Skeletal muscle satellite cell (primary cell): ENCODE data around the gene OGFOD1. TPM values are rescaled to one million over a fixed set of nuclear protein-coding genes. Genes with fewer than 3 reads are reported as not detected.

Experiments used
- H3K27me3 ChIP-seq: 2 replicates; pipeline ENCODE4 v1.7.0; 2013; ENCODE audit warnings: low read length; ENCODE audit not compliant: control insufficient read depth, insufficient read depth
- H3K36me3 ChIP-seq: 2 replicates; pipeline ENCODE4 v1.7.0; 2013; ENCODE audit warnings: mild to moderate bottlenecking, control low read depth, low read length; ENCODE audit not compliant: insufficient read depth
- H3K4me1 ChIP-seq: 2 replicates; pipeline ENCODE4 v1.7.0; 2013; ENCODE audit warnings: low read length; ENCODE audit not compliant: control insufficient read depth, insufficient read depth
- H3K4me2 ChIP-seq: 2 replicates; pipeline ENCODE4 v1.7.0; 2013; ENCODE audit warnings: mild to moderate bottlenecking, low read length
- H3K4me3 ChIP-seq: 2 replicates; pipeline ENCODE4 v1.7.0; 2013; ENCODE audit warnings: low read length
- H3K9ac ChIP-seq: 2 replicates; pipeline ENCODE4 v1.7.0; 2013; ENCODE audit warnings: mild to moderate bottlenecking, low read depth, low read length, moderate library complexity
- H3K9me3 ChIP-seq: replicated peaks from 2 replicates; pipeline ENCODE4 v1.7.0; 2013; ENCODE audit warnings: mild to moderate bottlenecking, control low read depth, low read length
- total RNA-seq: library from RNA; depleted of rRNA; stranded (reverse); fragments of >200 nt; gene quantifications from 2 replicates; pipeline ENCODE4 v1.2.3, GENCODE V29; 2012; rRNA removed

The OGFOD1 gene
- total RNA-seq, result 76.6 and 77.8 TPM in 2 replicates

GRCh38 chr16:56450986-56451752 is at the start of gene OGFOD1, which contains the start of gene NUDT21:
Gene OGFOD1 (plus strand): TSS chr16:56451554. CDS start chr16:56451613, 59 bp downstream.
Gene NUDT21 (minus strand): TSS chr16:56451332. CDS start chr16:56451202, 130 bp downstream.
- peak within 1 kb of the TSS; percentile 93 for H3K9ac ChIP-seq
- H3K27me3 ChIP-seq, result no peaks in the 10 kb centered on the region
- peak within 1 kb of the TSS; percentile 85 for H3K4me2 ChIP-seq
- H3K36me3 ChIP-seq, result peaks cover 27% of the 10 kb centered on the region
- peaks cover 31% of the 10 kb centered on the region for H3K4me1 ChIP-seq
- no peaks in the 10 kb centered on the region for H3K9me3 ChIP-seq
- H3K4me3 ChIP-seq, result peak within 1 kb of the TSS; percentile 96

GRCh38 chr16:56405977-56406672 is 45.2 kb upstream of the OGFOD1 start:
- Histone ChIP-seq H3K27me3 (no peaks in the 10 kb centered on the region), H3K9ac (no peak overlapping the region), H3K4me1 (peaks cover 9% of the 10 kb centered on the region), H3K9me3 (no peaks in the 10 kb centered on the region), H3K36me3 (peaks cover 61% of the 10 kb centered on the region), H3K4me3 (no peak overlapping the region), H3K4me2 (no peak overlapping the region)

- Histone ChIP-seq H3K36me3 (peaks cover 49% of the 10 kb centered on the region), H3K4me1 (peaks cover 9% of the 10 kb centered on the region), H3K9me3 (no peaks in the 10 kb centered on the region), H3K9ac (no peak overlapping the region), H3K27me3 (no peaks in the 10 kb centered on the region), H3K4me2 (no peak overlapping the region), H3K4me3 (no peak overlapping the region)
These were observed 42.8 kb upstream of the OGFOD1 start for GRCh38 chr16:56408379-56409098.

- H3K9me3 ChIP-seq, result no peaks in the 10 kb centered on the region
- H3K4me2 ChIP-seq, result no peak overlapping the region
- H3K4me1 ChIP-seq, result peaks cover 9% of the 10 kb centered on the region
- no peaks in the 10 kb centered on the region for H3K27me3 ChIP-seq
- peaks cover 44% of the 10 kb centered on the region for H3K36me3 ChIP-seq
- no peak overlapping the region for H3K9ac ChIP-seq
- no peak overlapping the region for H3K4me3 ChIP-seq
These were observed 42.2 kb upstream of the OGFOD1 start for GRCh38 chr16:56409195-56409594.

GRCh38 chr16:56411123-56411522 is 40.2 kb upstream of the OGFOD1 start:
- peaks cover 15% of the 10 kb centered on the region for H3K4me1 ChIP-seq
- H3K4me3 ChIP-seq, result no peak overlapping the region
- no peaks in the 10 kb centered on the region for H3K27me3 ChIP-seq
- no peak overlapping the region for H3K9ac ChIP-seq
- H3K4me2 ChIP-seq, result no peak overlapping the region
- H3K9me3 ChIP-seq, result no peaks in the 10 kb centered on the region
- H3K36me3 ChIP-seq, result peaks cover 28% of the 10 kb centered on the region

- Histone ChIP-seq H3K4me2 (no peak overlapping the region), H3K36me3 (peaks cover 28% of the 10 kb centered on the region), H3K4me1 (peaks cover 15% of the 10 kb centered on the region), H3K4me3 (no peak overlapping the region), H3K9ac (no peak overlapping the region), H3K27me3 (no peaks in the 10 kb centered on the region), H3K9me3 (no peaks in the 10 kb centered on the region)
These were observed 39.7 kb upstream of the OGFOD1 start for GRCh38 chr16:56411624-56412023.

GRCh38 chr16:56413381-56413780 is 38.0 kb upstream of the OGFOD1 start:
- Histone ChIP-seq H3K36me3 (peaks cover 21% of the 10 kb centered on the region), H3K4me3 (no peak overlapping the region), H3K27me3 (no peaks in the 10 kb centered on the region), H3K9ac (no peak overlapping the region), H3K4me1 (peaks cover 15% of the 10 kb centered on the region), H3K4me2 (no peak overlapping the region), H3K9me3 (no peaks in the 10 kb centered on the region)

GRCh38 chr16:56414366-56414765 is 37.0 kb upstream of the OGFOD1 start:
- no peak overlapping the region for H3K9ac ChIP-seq
- H3K9me3 ChIP-seq, result no peaks in the 10 kb centered on the region
- peaks cover 11% of the 10 kb centered on the region for H3K36me3 ChIP-seq
- H3K4me3 ChIP-seq, result no peak overlapping the region
- no peaks in the 10 kb centered on the region for H3K27me3 ChIP-seq
- H3K4me2 ChIP-seq, result no peak overlapping the region
- H3K4me1 ChIP-seq, result peaks cover 13% of the 10 kb centered on the region

GRCh38 chr16:56415875-56416274 is 35.5 kb upstream of the OGFOD1 start:
- H3K4me1 ChIP-seq, result peaks cover 16% of the 10 kb centered on the region
- H3K4me3 ChIP-seq, result no peak overlapping the region
- no peak overlapping the region for H3K4me2 ChIP-seq
- H3K9ac ChIP-seq, result no peak overlapping the region
- no peaks in the 10 kb centered on the region for H3K27me3 ChIP-seq
- H3K36me3 ChIP-seq, result peaks cover 9% of the 10 kb centered on the region
- no peaks in the 10 kb centered on the region for H3K9me3 ChIP-seq

- no peaks in the 10 kb centered on the region for H3K27me3 ChIP-seq
- no peak overlapping the region for H3K4me2 ChIP-seq
- H3K9ac ChIP-seq, result no peak overlapping the region
These were observed 34.2 kb upstream of the OGFOD1 start for GRCh38 chr16:56417138-56417537.

GRCh38 chr16:56419740-56420548 is 31.4 kb upstream of the OGFOD1 start:
- Histone ChIP-seq H3K27me3 (no peaks in the 10 kb centered on the region), H3K4me1 (peaks cover 29% of the 10 kb centered on the region), H3K36me3 (no peaks in the 10 kb centered on the region), H3K4me2 (no peak overlapping the region), H3K9me3 (no peaks in the 10 kb centered on the region), H3K9ac (no peak overlapping the region), H3K4me3 (no peak overlapping the region)

More at GRCh38 chr16:56417138-56417537, 34.2 kb upstream of the OGFOD1 start:
- Histone ChIP-seq H3K9me3 (no peaks in the 10 kb centered on the region), H3K4me1 (peaks cover 16% of the 10 kb centered on the region), H3K4me3 (no peak overlapping the region), H3K36me3 (no peaks in the 10 kb centered on the region)
